ENCODE data around the gene MYT1.

MYT1 gene

DNA sequence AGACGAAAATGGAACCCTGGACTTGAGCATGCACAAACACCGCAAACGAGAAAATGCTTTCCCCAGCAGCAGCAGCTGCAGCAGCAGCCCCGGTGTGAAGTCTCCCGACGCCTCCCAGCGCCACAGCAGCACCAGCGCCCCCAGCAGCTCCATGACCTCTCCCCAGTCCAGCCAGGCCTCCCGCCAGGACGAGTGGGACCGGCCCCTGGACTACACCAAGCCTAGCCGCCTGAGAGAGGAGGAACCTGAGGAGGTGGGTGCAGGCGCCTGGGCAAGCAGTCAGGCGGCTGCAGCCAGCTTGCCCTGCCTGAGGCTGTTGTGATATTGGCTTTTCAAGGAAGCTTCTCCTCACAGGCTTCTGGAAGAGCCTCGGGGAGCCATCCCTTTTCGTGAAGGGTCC is 55.5 kb downstream of the MYT1 start:
- H3K4me1 ChIP-seq (ENCODE audit: insufficient read depth, low read length, severe bottlenecking): no peaks in the 10 kb centered on the region
- H4K20me1 ChIP-seq (ENCODE audit: insufficient read depth, low read length): no peaks in the 10 kb centered on the region
- TF ChIP-seq, protein P1, sequence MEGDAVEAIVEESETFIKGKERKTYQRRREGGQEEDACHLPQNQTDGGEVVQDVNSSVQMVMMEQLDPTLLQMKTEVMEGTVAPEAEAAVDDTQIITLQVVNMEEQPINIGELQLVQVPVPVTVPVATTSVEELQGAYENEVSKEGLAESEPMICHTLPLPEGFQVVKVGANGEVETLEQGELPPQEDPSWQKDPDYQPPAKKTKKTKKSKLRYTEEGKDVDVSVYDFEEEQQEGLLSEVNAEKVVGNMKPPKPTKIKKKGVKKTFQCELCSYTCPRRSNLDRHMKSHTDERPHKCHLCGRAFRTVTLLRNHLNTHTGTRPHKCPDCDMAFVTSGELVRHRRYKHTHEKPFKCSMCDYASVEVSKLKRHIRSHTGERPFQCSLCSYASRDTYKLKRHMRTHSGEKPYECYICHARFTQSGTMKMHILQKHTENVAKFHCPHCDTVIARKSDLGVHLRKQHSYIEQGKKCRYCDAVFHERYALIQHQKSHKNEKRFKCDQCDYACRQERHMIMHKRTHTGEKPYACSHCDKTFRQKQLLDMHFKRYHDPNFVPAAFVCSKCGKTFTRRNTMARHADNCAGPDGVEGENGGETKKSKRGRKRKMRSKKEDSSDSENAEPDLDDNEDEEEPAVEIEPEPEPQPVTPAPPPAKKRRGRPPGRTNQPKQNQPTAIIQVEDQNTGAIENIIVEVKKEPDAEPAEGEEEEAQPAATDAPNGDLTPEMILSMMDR (IDR thresholded peaks at IDR 0.05; ENCODE audit: low read length): no peak
- no peak for TF ChIP-seq EZH2 (IDR thresholded peaks at IDR 0.05; ENCODE audit: borderline replicate concordance, low read length)
- H3K4me3 ChIP-seq (ENCODE audit: low read depth, low read length, poor library complexity, severe bottlenecking): no peak overlapping the region
- H3K27me3 ChIP-seq (ENCODE audit: insufficient read depth, low read length): no peaks in the 10 kb centered on the region
- no peak overlapping the region for H3K27ac ChIP-seq (ENCODE audit: low read depth, low read length, poor library complexity, severe bottlenecking)
- no peaks in the 10 kb centered on the region for H3F3A ChIP-seq (ENCODE audit: insufficient read depth, low read length)
- H3K9me2 ChIP-seq (ENCODE audit: low read depth, low read length): no peaks in the 10 kb centered on the region
- H2AFZ ChIP-seq (ENCODE audit: low read length): no peak overlapping the region
- no peaks in the 10 kb centered on the region for H3K36me3 ChIP-seq (ENCODE audit: insufficient read depth, low read length)
- no peak overlapping the region for H3K9ac ChIP-seq (ENCODE audit: low read length)
- H3K9me3 ChIP-seq (ENCODE audit: low read length): no peaks in the 10 kb centered on the region
- no peaks in the 10 kb centered on the region for H3K79me2 ChIP-seq (ENCODE audit: insufficient read depth, low read length)
- H3K4me2 ChIP-seq (ENCODE audit: low read length): no peak overlapping the region

GRCh38 chr20:64220420-64220819 is 56.2 kb downstream of the MYT1 start:
- Histone ChIP-seq H3K4me2 (ENCODE audit: low read length) (no peak overlapping the region), H3K27me3 (ENCODE audit: insufficient read depth, low read length) (no peaks in the 10 kb centered on the region), H3K9me2 (ENCODE audit: low read depth, low read length) (no peaks in the 10 kb centered on the region), H3K9ac (ENCODE audit: low read length) (no peak overlapping the region), H2AFZ (ENCODE audit: low read length) (no peak overlapping the region), H3F3A (ENCODE audit: insufficient read depth, low read length) (no peaks in the 10 kb centered on the region), H3K27ac (ENCODE audit: low read depth, low read length, poor library complexity, severe bottlenecking) (no peak overlapping the region), H3K4me3 (ENCODE audit: low read depth, low read length, poor library complexity, severe bottlenecking) (no peak overlapping the region), H3K79me2 (ENCODE audit: insufficient read depth, low read length) (no peaks in the 10 kb centered on the region), H3K36me3 (ENCODE audit: insufficient read depth, low read length) (no peaks in the 10 kb centered on the region), H4K20me1 (ENCODE audit: insufficient read depth, low read length) (no peaks in the 10 kb centered on the region), H3K4me1 (ENCODE audit: insufficient read depth, low read length, severe bottlenecking) (no peaks in the 10 kb centered on the region), H3K9me3 (ENCODE audit: low read length) (no peaks in the 10 kb centered on the region)
- TF ChIP-seq, protein P1 (IDR thresholded peaks at IDR 0.05; ENCODE audit: low read length): no peak
- no peak for TF ChIP-seq EZH2 (IDR thresholded peaks at IDR 0.05; ENCODE audit: borderline replicate concordance, low read length)

GRCh38 chr20:64220891-64221527 is 56.8 kb downstream of the MYT1 start:
- Histone ChIP-seq H3K4me1 (ENCODE audit: insufficient read depth, low read length, severe bottlenecking) (no peaks in the 10 kb centered on the region), H3K9ac (ENCODE audit: low read length) (no peak overlapping the region), H3K4me3 (ENCODE audit: low read depth, low read length, poor library complexity, severe bottlenecking) (no peak overlapping the region), H4K20me1 (ENCODE audit: insufficient read depth, low read length) (no peaks in the 10 kb centered on the region), H3K4me2 (ENCODE audit: low read length) (no peak overlapping the region), H3K9me2 (ENCODE audit: low read depth, low read length) (no peaks in the 10 kb centered on the region), H3K27ac (ENCODE audit: low read depth, low read length, poor library complexity, severe bottlenecking) (no peak overlapping the region), H3K27me3 (ENCODE audit: insufficient read depth, low read length) (0 out of 2 replicates have a peak, but pooled peaks cover 3% of the 10 kb centered on the region), H3K36me3 (ENCODE audit: insufficient read depth, low read length) (no peaks in the 10 kb centered on the region), H3F3A (ENCODE audit: insufficient read depth, low read length) (no peaks in the 10 kb centered on the region), H2AFZ (ENCODE audit: low read length) (no peak overlapping the region), H3K9me3 (ENCODE audit: low read length) (no peaks in the 10 kb centered on the region), H3K79me2 (ENCODE audit: insufficient read depth, low read length) (no peaks in the 10 kb centered on the region)
- TF ChIP-seq, protein P1 (IDR thresholded peaks at IDR 0.05; ENCODE audit: low read length): no peak
- no peak for TF ChIP-seq EZH2 (IDR thresholded peaks at IDR 0.05; ENCODE audit: borderline replicate concordance, low read length)

Data from OCI-LY1 (cell line).